Renal pelvis (tissue), 4 donors: Measurements from ENCODE around the gene ZMYND8. TPM values are rescaled to one million over a fixed set of nuclear protein-coding genes. Genes with fewer than 3 reads are reported as not detected.
"Not testable (repeated sequence)": the region's sequence is repeated elsewhere in the genome, so short reads cannot be mapped to it uniquely, and the experiment has no call there.

Experiments
- DNase-seq: peaks from one replicate; pipeline ENCODE4 v3.0.0-alpha.2; 2013
- polyA plus RNA-seq, 3 donors: library from polyadenylated mRNA; unstranded; fragments of 120-200 nt; gene quantifications; one replicate each; pipeline ENCODE4 v1.2.1, GENCODE V29; 2013; ENCODE audit not compliant: insufficient read length in 3 of 3

ZMYND8 gene
- polyA plus RNA-seq, 3 donors: 41.1 to 49.4 (median 42.8) TPM

DNA sequence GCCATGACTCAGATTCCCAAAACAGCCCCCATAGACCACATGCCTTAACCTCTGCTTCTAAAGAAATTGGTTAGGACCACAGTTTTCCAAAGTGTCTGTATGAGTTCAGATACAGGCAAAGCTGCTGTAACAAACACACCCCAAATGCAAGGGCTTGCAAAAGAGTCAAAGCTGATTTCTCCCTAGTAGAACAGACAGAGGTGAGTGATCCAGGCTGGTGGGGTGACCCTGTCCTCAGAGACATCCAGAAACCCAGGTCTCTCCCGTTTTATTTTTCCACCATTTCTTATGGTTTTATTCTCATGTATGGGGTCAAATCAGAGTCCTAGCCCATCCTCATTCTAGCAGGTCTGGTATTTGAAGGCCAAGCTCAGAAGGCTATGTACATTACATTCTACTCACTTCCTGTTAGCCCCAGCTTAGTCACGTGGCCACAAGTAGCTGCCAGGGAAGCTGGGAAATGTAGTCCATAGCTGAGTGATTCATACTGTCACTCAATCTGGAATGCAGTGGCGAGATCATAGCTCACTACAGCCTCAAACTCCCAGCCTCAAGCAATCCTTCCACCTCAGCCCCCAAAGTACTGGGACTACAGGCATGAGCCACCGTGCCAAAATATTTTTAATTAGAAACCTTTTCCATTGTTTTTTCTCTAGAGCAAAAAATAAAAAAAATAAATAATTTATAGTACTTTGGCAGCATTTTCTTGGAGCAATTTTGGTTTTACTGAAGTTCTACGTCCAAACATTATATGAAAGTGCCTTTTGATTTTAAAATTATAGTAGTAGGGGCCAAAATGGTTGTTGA, 175.2 kb downstream of the ZMYND8 start:
- no peak for DNase-seq

GRCh38 chr20:47179267-47179666, 177.2 kb downstream of the ZMYND8 start:
- no peak for DNase-seq

DNA sequence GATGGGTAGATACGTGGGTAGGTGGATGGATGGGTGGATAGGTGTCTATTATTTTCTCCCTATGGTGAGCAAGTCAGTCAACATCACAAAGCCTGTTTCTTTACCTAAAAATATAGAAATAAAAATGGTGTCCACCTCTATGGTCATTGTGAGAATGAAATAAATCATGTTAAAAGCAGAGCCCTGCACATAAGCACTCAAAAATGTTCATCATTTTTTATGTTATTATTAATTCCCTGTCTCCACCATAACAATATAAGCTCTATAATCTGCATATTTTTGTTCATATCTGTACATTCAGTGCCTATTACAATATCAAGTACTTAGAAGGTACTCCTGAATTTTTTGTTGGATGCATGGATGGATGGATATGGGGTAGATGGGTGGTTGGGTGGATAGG, 177.6 kb downstream of the ZMYND8 start:
- DNase-seq: no peak

GRCh38 chr20:47178277-47178676, 178.2 kb downstream of the ZMYND8 start:
- DNase-seq: no peak

DNA sequence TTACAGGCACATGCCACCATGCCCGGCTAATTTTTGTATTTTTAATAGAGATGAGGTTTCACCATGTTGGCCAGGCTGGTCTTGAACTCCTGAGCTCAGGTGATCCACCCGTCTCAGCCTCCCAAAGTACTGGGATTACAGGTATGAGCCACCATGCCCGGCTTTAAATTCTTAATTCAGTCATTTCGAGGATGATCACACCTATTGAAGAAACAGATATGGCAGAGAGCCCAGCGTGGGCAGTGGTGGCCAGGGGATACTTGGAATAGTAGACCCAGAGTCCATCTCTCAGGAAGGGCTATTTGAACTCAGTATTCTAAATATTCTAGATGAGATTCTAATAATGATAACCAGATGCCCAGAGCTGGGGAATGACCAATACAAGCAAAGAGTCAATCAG, 180.3 kb downstream of the ZMYND8 start:
- not testable (repeated sequence) for DNase-seq

DNA sequence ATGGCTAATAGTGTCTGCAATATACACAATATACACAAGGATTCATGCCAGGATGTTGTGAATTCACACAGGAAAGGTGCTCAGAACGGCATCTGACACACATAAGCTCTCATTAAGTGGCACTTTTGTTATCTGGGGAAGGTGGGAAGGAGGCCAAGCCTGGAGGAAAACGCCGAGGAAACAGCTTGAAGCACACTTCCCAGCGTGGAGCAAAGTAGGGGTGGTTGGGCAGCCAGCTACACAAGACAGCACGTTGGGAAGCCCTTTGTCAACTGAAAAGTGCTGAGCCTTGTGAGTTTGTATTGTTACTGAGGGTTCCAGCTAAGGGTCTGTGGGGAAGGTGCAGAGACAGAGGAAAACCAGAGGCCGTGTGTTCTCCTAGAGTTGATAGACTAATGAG, 181.0 kb downstream of the ZMYND8 start:
- DNase-seq: no peak

DNA sequence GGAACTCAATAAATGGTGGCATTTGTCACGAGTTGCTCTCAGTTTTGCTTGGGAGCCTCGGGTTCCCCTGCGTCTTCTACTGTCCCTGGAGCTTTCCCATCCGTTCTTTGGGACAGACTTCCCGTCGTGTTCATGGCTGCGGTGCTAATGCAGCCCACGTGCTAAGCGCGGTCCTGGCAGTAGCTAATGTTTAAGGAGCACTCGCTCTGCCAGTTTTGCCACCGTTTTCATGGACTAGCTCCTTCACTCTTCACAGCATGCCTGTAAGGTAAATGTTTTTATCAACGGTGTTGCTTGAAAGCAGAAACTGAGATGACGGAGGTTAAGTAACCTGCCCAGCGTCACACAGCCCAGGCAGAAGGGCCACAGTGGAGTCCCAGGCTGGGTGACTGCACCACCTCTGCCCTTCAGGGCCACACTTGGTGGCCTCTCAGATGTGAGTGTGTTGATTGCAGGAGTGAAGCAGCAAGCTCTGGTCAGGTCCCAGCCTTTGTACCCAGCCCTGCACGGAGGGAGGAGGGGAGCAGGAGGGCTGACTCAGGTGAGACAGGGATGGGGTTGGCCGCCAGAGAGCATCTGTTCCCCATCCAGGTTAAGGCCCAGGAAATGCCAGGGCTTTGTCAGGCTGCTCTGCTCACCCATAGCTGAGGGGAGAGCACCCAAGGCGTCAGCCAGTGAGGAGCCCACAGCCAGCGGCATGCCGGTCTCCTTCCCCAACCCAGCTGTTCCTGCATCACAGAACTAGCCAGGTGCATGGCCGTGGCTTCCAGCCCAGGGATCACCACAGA, 181.8 kb downstream of the ZMYND8 start:
- no peak for DNase-seq

- DNase-seq: no peak
Measured at GRCh38 chr20:47173596-47174216, 182.8 kb downstream of the ZMYND8 start.

DNA sequence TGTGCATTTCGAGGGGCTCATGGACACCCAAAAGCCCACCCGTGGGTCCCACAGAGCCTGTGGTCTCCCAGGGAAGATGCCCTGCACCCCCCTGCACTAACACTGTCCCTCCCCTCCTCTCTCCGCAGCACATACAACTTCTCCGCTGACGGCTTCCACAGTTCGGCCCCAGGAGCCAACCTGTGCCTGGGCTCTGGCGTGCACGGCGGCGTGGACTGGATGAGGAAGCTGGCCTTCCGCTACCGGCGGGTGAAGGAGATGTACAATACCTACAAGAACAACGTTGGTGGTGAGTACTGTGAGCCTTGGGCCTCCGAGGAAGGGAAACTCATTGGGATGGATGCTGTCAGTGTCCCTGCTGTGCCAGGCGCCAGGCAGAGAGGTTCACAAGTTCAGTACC, 183.9 kb downstream of the ZMYND8 start:
- DNase-seq: no peak

GRCh38 chr20:47167846-47168245, 188.7 kb downstream of the ZMYND8 start:
- DNase-seq: no peak

- no peak for DNase-seq
Measured at GRCh38 chr20:47165376-47165865, 191.1 kb downstream of the ZMYND8 start.

DNA sequence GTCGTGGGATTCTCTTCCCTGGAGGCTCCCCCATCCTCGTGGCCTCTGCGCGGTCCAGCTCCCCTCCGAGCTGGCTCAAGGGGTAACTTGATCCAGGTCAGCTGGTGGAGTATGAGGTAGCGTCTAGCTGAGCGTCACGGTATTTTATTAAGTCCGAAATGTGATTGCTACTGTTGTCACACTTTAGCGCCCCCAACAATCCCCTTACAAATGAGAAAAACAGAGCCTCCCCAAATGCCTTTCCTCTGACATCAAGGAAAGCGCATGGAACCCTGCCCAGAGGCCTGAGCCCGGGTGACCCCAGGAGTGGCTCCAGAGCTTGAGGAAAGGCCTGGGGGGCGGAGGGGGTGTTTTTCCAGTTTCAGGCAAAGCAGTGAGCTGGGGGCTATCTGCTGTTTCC, 192.4 kb downstream of the ZMYND8 start:
- peak; percentile 91 for DNase-seq

DNA sequence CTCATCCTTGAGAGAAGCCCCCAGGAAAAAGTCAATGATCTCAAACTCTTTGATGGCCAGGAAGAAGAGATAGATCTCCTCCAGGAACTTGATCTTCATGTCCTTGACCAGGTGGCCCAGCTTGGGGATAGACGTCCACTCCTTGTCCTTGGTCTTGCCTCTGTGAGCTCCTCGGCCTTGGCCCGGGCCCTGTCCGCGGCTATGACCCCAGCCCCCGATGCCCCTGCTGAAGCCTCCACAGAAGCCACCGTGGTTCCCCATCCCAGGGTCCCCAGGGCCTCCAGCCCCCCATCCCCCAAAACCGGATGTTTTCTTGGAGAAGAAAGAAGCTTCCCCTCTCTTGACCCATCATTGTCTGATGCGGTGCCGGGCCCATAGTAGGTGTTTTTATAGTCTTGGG, 195.1 kb downstream of the ZMYND8 start:
- no peak for DNase-seq

DNA sequence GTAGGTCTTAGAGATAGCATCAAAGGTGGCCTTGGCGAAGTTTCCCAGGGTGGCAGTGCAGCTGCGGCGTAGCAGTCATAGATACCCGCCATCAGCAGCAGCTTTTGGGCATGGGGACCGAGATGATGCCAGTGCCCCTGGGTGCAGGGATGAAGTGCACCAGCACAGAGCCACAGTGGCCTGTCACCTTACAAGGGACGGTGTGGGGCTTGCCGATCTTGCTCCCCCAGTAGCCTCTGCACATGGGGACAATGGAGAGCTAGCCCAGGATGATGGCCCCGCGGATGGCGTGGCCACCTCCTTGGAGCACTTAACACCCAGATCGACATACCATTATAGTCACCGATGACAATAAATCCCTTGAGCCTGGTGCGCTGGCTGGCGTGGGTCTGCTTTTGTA, 195.5 kb downstream of the ZMYND8 start:
- no peak for DNase-seq

GRCh38 chr20:47160240-47160639, 196.3 kb downstream of the ZMYND8 start:
- DNase-seq: no peak

Other genes with a start within 250 kb of the ZMYND8 start
- 10 to 100 TPM; 31.5 to 40.1 (median 36.1) TPM for gene NCOA3, start 145.2 kb upstream of the ZMYND8 start, polyA plus RNA-seq